Liver (tissue), 9 donors: ENCODE results near the gene RAPGEF2. TPM values are rescaled to one million over a fixed set of nuclear protein-coding genes. Genes with fewer than 3 reads are reported as not detected.

Experiments used
- DNase-seq: peaks from one replicate; pipeline ENCODE4 v3.0.0-alpha.2; 2017; ENCODE audit warnings: low spot score
- H3K27ac ChIP-seq, 2 donors: one replicate each; pipeline ENCODE4 v1.7.0; 2013; ENCODE audit warnings: inconsistent platforms in 2 of 2, low read length in 2 of 2, control low read depth in 1 of 2, low read depth in 1 of 2, mild to moderate bottlenecking in 1 of 2
- H3K27me3 ChIP-seq, 4 donors: one replicate each; pipeline versions ENCODE4 v1.6.1 to v1.7.0; 2013; ENCODE audit warnings: low read length in 3 of 4, inconsistent platforms in 1 of 4, mild to moderate bottlenecking in 1 of 4, moderate library complexity in 1 of 4; ENCODE audit not compliant: control insufficient read depth in 4 of 4, insufficient read depth in 4 of 4
- H3K36me3 ChIP-seq, 4 donors: one replicate each; pipeline versions ENCODE4 v1.6.1 to v1.7.0; 2013; ENCODE audit warnings: low read length in 3 of 4, mild to moderate bottlenecking in 3 of 4, low read depth in 1 of 4, moderate library complexity in 1 of 4; ENCODE audit not compliant: control insufficient read depth in 4 of 4, insufficient read depth in 3 of 4
- H3K4me1 ChIP-seq, 4 donors: one replicate each; pipeline versions ENCODE4 v1.6.1 to v1.7.0; 2013; ENCODE audit warnings: low read length in 3 of 4, mild to moderate bottlenecking in 3 of 4, moderate library complexity in 1 of 4; ENCODE audit not compliant: control insufficient read depth in 4 of 4, insufficient read depth in 4 of 4
- H3K4me3 ChIP-seq, 3 donors: one replicate each; pipeline versions ENCODE4 v1.6.1 to v1.7.0; 2013; ENCODE audit warnings: low read length in 3 of 3, control low read depth in 1 of 3, low read depth in 1 of 3, mild to moderate bottlenecking in 1 of 3
- H3K9ac ChIP-seq, 2 donors: one replicate each; pipeline ENCODE4 v1.7.0; 2013; ENCODE audit warnings: low read length in 2 of 2, mild to moderate bottlenecking in 2 of 2, moderate library complexity in 2 of 2, control low read depth in 1 of 2, low read depth in 1 of 2
- H3K9me3 ChIP-seq, 4 donors: one replicate each; pipeline versions ENCODE4 v1.6.1 to v1.7.0; 2013; ENCODE audit warnings: low read length in 3 of 4; ENCODE audit not compliant: control insufficient read depth in 4 of 4
- EGR1 ChIP-seq, 2 donors: IDR thresholded peaks; 2 replicates each; pipeline ENCODE4 v1.6.1; 2016 to 2018; ENCODE audit warnings: antibody characterized with exemption in 2 of 2, low read depth in 2 of 2
- FOXA1 ChIP-seq: IDR thresholded peaks from 2 replicates; pipeline ENCODE4 v1.6.1; 2016; ENCODE audit warnings: antibody characterized with exemption
- FOXA2 ChIP-seq: IDR thresholded peaks from 2 replicates; pipeline ENCODE4 v1.6.1; 2016; ENCODE audit warnings: antibody characterized with exemption
- GABPA ChIP-seq, 2 donors: IDR thresholded peaks in 1 of 2; conservative IDR thresholded peaks in 1 of 2; 2 replicates each; pipeline ENCODE4 v1.6.1; 2016; ENCODE audit warnings: antibody characterized with exemption in 2 of 2, mild to moderate bottlenecking in 1 of 2, moderate library complexity in 1 of 2
- JUND ChIP-seq, 2 donors: IDR thresholded peaks; 2 replicates each; pipeline ENCODE4 v1.6.1; 2016; ENCODE audit warnings: antibody characterized with exemption in 2 of 2
- RAD21 ChIP-seq, 2 donors: IDR thresholded peaks; 2 replicates each; pipeline ENCODE4 v1.6.1; 2016; ENCODE audit warnings: antibody characterized with exemption in 2 of 2, mild to moderate bottlenecking in 2 of 2
- REST ChIP-seq: IDR thresholded peaks from 2 replicates; pipeline ENCODE4 v1.6.1; 2016; ENCODE audit warnings: antibody characterized with exemption, mild to moderate bottlenecking
- RXRA ChIP-seq, 2 donors: IDR thresholded peaks; 2 replicates each; pipeline ENCODE4 v1.6.1; 2017 to 2018; ENCODE audit warnings: antibody characterized with exemption in 2 of 2, mild to moderate bottlenecking in 1 of 2
- SP1 ChIP-seq: IDR thresholded peaks from 2 replicates; pipeline ENCODE4 v1.6.1; 2018; ENCODE audit warnings: antibody characterized with exemption, mild to moderate bottlenecking
- TAF1 ChIP-seq: conservative IDR thresholded peaks from 2 replicates; pipeline ENCODE4 v1.6.1; 2016; ENCODE audit warnings: antibody characterized with exemption, mild to moderate bottlenecking
- YY1 ChIP-seq: IDR thresholded peaks from 2 replicates; pipeline ENCODE4 v1.6.1; 2016; ENCODE audit warnings: antibody characterized with exemption, mild to moderate bottlenecking
- WGBS: extraction: QIAGEN DNeasy Blood & Tissue Kit; methylation state at CpG from one replicate; pipeline ENCODE4 v1.1.7; 2013; 5-methylcytosine and 5-hydroxymethylcytosine counted together
- polyA plus RNA-seq, 2 donors: library from polyadenylated mRNA; stranded (reverse) in 1 of 2; unstranded in 1 of 2; fragments of 200-250 nt in 1 of 2; fragments of >200 nt in 1 of 2; fragmentation: Nextera tagmentation in 1 of 2; extraction: Ambion mirVana in 1 of 2; gene quantifications; one replicate each; pipeline versions ENCODE4 v1.2.1 to v1.2.3, GENCODE V29; 2013 to 2015
- total RNA-seq, 2 donors: library from RNA; depleted of rRNA; stranded (reverse); fragments of >200 nt; gene quantifications; one replicate each; pipeline ENCODE4 v1.2.3, GENCODE V29; 2014
- TF ChIP-seq, protein P1 (sequence below): IDR thresholded peaks from 2 replicates; pipeline ENCODE4 v1.6.1; 2016; ENCODE audit warnings: antibody characterized with exemption
- TF ChIP-seq, protein P2 (sequence below): IDR thresholded peaks from 2 replicates; pipeline ENCODE4 v1.6.1; 2016; ENCODE audit warnings: antibody characterized with exemption
- TF ChIP-seq, protein P3 (sequence below): fragments of 150-350 bp; IDR thresholded peaks from 2 replicates; pipeline ENCODE4 v1.5.1; 2017; ENCODE audit warnings: improper control_type of control experiment, low read depth, low read length; ENCODE audit not compliant: missing input control
- donor health status: healthy.
- donor health status: healthy.
- donor health status: healthy.
- donor health status: healthy.
- donor health status: healthy.

Gene RAPGEF2
- total and polyA plus RNA-seq, 4 donors, result 7.3 to 90.4 (median 32.2) TPM

DNA sequence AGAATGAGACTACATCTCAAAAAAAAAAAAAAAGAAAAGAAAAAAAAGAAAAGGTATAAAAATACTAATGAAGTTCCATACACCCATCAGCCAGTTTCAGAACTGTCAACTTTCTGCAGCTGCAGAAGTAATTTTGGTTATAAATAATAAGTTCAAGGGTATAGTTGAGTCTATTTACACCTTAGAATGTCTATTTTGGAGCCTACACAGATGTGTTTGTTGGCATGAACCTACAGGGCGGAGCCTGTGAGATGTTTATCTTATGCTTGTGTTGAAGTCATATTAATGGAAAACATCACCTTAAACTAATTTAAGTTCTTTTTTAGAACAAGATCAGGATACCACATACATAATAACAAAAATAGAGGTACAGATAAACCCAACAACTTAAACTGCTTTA is 85.8 kb downstream of the RAPGEF2 start:
- H3K36me3 ChIP-seq, result peaks cover 0 to 2% (median under 1%) of the 10 kb centered on the region in 4 donors
- H3K9ac ChIP-seq, result no peak overlapping the region
- H3K9me3 ChIP-seq, result no peaks in the 10 kb centered on the region
- no peak for TF ChIP-seq GABPA (IDR thresholded peaks at IDR 0.05 in 1 of 2, conservative IDR thresholded peaks at IDR 0.05 in 1 of 2)
- TF ChIP-seq RXRA (IDR thresholded peaks at IDR 0.05), result no peak
- no peak for TF ChIP-seq FOXA1
- TF ChIP-seq EGR1 (IDR thresholded peaks at IDR 0.05; ENCODE audit: low read depth in 2 of 2), result no peak
- TF ChIP-seq, protein P1, sequence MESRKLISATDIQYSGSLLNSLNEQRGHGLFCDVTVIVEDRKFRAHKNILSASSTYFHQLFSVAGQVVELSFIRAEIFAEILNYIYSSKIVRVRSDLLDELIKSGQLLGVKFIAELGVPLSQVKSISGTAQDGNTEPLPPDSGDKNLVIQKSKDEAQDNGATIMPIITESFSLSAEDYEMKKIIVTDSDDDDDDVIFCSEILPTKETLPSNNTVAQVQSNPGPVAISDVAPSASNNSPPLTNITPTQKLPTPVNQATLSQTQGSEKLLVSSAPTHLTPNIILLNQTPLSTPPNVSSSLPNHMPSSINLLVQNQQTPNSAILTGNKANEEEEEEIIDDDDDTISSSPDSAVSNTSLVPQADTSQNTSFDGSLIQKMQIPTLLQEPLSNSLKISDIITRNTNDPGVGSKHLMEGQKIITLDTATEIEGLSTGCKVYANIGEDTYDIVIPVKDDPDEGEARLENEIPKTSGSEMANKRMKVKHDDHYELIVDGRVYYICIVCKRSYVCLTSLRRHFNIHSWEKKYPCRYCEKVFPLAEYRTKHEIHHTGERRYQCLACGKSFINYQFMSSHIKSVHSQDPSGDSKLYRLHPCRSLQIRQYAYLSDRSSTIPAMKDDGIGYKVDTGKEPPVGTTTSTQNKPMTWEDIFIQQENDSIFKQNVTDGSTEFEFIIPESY, result no peak
- no peak for TF ChIP-seq YY1
- TF ChIP-seq REST, result no peak
- TF ChIP-seq TAF1, result no peak
- no peak for DNase-seq
- no peaks in the 10 kb centered on the region for H3K27me3 ChIP-seq
- no peak overlapping the region for H3K4me3 ChIP-seq
- WGBS, result 94% methylated on average over 1 of the region's 1 CpG
- H3K4me1 ChIP-seq, result peaks cover 0 to 6% (median 0%) of the 10 kb centered on the region in 4 donors
- no peak overlapping the region for H3K27ac ChIP-seq

GRCh38 chr4:159190651-159191050 is 87.8 kb downstream of the RAPGEF2 start:
- no peak for TF ChIP-seq RAD21 (IDR thresholded peaks at IDR 0.05)
- no peak for TF ChIP-seq RXRA (IDR thresholded peaks at IDR 0.05)
- TF ChIP-seq FOXA2, result no peak
- TF ChIP-seq, protein P2, sequence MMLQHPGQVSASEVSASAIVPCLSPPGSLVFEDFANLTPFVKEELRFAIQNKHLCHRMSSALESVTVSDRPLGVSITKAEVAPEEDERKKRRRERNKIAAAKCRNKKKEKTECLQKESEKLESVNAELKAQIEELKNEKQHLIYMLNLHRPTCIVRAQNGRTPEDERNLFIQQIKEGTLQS, result no peak
- no peak for TF ChIP-seq JUND (IDR thresholded peaks at IDR 0.05)
- no peak for TF ChIP-seq FOXA1
- no peak for TF ChIP-seq EGR1 (IDR thresholded peaks at IDR 0.05; ENCODE audit: low read depth in 2 of 2)
- TF ChIP-seq, protein P1, result no peak
- no peak for TF ChIP-seq SP1
- TF ChIP-seq, protein P3, sequence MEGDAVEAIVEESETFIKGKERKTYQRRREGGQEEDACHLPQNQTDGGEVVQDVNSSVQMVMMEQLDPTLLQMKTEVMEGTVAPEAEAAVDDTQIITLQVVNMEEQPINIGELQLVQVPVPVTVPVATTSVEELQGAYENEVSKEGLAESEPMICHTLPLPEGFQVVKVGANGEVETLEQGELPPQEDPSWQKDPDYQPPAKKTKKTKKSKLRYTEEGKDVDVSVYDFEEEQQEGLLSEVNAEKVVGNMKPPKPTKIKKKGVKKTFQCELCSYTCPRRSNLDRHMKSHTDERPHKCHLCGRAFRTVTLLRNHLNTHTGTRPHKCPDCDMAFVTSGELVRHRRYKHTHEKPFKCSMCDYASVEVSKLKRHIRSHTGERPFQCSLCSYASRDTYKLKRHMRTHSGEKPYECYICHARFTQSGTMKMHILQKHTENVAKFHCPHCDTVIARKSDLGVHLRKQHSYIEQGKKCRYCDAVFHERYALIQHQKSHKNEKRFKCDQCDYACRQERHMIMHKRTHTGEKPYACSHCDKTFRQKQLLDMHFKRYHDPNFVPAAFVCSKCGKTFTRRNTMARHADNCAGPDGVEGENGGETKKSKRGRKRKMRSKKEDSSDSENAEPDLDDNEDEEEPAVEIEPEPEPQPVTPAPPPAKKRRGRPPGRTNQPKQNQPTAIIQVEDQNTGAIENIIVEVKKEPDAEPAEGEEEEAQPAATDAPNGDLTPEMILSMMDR, result no peak
- DNase-seq, result no peak
- Histone ChIP-seq H3K36me3 (peaks cover 0 to 5% (median under 1%) of the 10 kb centered on the region in 4 donors), H3K9ac (no peak overlapping the region), H3K4me1 (no peaks in the 10 kb centered on the region), H3K9me3 (no peaks in the 10 kb centered on the region), H3K27me3 (no peaks in the 10 kb centered on the region), H3K4me3 (no peak overlapping the region), H3K27ac (no peak overlapping the region)
- 93% methylated on average over 2 of the region's 2 CpGs for whole genome bisulfite sequencing
